ENCODE measurements around the gene NOS2. TPM values are rescaled to one million over a fixed set of nuclear protein-coding genes. Genes with fewer than 3 reads are reported as not detected.

NOS2 gene
- total RNA-seq, 1 donor from 2014 or later: 26.6 TPM

DNA sequence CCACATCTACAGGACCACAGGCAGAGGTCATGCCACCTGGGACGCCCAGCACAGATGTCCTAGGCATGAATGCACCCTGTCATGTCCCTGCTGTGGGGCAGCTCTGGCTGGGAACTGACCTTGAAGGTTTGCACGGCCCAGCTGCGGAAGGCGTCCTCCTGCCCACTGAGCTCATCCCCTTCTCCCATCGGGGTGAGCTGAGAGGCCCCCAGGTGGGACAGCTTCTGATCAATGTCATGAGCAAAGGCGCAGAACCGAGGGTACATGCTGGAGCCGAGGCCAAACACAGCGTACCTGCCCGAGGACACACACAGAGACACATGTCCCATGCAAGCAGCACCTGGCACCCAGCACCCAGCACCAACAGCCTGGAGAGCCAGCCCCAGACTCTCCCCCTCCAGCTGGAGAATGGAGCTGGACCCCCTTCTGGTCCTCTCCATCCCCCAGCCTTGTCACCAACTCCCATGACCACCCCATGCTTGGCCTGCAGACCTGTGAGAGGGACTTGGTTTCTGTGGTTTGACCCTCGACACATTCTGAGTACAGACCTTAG, 31.4 kb downstream of the NOS2 start:
- H3K9ac ChIP-seq: no peak overlapping the region
- no peaks in the 10 kb centered on the region for H3K79me2 ChIP-seq (ENCODE audit: low read depth)
- Mint-ChIP-seq H3K4me3 (no peak overlapping the region), H3K9me3 (no peaks in the 10 kb centered on the region), H3K4me1 (peaks cover 4% of the 10 kb centered on the region), H3K27me3 (ENCODE audit: insufficient read depth, low read depth) (peaks cover 2% of the 10 kb centered on the region), H3K27ac (no peak overlapping the region), H3K36me3 (no peaks in the 10 kb centered on the region)
- TF ChIP-seq EZH2 (IDR thresholded peaks at IDR 0.05) (no peak), EZH2phosphoT487 (IDR thresholded peaks at IDR 0.05) (no peak)
- TF ChIP-seq, protein P1, sequence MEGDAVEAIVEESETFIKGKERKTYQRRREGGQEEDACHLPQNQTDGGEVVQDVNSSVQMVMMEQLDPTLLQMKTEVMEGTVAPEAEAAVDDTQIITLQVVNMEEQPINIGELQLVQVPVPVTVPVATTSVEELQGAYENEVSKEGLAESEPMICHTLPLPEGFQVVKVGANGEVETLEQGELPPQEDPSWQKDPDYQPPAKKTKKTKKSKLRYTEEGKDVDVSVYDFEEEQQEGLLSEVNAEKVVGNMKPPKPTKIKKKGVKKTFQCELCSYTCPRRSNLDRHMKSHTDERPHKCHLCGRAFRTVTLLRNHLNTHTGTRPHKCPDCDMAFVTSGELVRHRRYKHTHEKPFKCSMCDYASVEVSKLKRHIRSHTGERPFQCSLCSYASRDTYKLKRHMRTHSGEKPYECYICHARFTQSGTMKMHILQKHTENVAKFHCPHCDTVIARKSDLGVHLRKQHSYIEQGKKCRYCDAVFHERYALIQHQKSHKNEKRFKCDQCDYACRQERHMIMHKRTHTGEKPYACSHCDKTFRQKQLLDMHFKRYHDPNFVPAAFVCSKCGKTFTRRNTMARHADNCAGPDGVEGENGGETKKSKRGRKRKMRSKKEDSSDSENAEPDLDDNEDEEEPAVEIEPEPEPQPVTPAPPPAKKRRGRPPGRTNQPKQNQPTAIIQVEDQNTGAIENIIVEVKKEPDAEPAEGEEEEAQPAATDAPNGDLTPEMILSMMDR (IDR thresholded peaks at IDR 0.05): no peak
- H4K20me1 ChIP-seq (ENCODE audit: low read depth): no peaks in the 10 kb centered on the region
- H3F3A ChIP-seq (ENCODE audit: low read depth): no peaks in the 10 kb centered on the region
- H3K4me2 ChIP-seq: no peak overlapping the region
- no peak for DNase-seq (ENCODE audit: low spot score)
- no peak overlapping the region for H3K27ac ChIP-seq
- H3K4me3 ChIP-seq: no peak overlapping the region
- no peaks in the 10 kb centered on the region for H3K27me3 ChIP-seq
- no peaks in the 10 kb centered on the region for H3K4me1 ChIP-seq
- H2AFZ ChIP-seq (replicated peaks): no peak overlapping the region
- no peaks in the 10 kb centered on the region for H3K36me3 ChIP-seq
- H3K9me3 ChIP-seq (ENCODE audit: low read depth): no peaks in the 10 kb centered on the region

DNA sequence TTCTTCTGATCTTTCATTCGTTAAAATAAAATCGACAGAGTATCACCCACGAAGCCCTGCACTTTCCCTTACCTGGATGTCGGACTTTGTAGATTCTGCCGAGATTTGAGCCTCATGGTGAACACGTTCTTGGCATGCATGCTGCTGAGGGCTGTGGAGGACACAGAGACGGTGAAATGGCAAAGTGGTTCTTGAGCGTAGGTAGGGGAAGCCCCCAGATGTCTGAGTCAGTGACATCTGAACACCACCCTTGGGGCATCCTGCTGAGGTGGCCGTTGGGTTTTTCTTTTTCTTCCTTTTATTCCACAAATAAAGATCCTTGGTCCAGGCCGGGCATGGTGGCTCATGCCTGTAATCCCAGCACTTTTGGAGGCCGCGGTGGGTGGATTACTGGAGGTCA, 33.9 kb downstream of the NOS2 start:
- no peak overlapping the region for H3K4me3 ChIP-seq
- Mint-ChIP-seq H3K4me1 (no peaks in the 10 kb centered on the region), H3K27me3 (ENCODE audit: insufficient read depth, low read depth) (peaks cover 5% of the 10 kb centered on the region), H3K36me3 (no peaks in the 10 kb centered on the region), H3K27ac (no peak overlapping the region), H3K4me3 (no peak overlapping the region), H3K9me3 (no peaks in the 10 kb centered on the region)
- H3K79me2 ChIP-seq (ENCODE audit: low read depth): no peaks in the 10 kb centered on the region
- no peaks in the 10 kb centered on the region for H3K9me3 ChIP-seq (ENCODE audit: low read depth)
- DNase-seq (ENCODE audit: low spot score): no peak
- no peaks in the 10 kb centered on the region for H3K36me3 ChIP-seq
- peaks cover 3% of the 10 kb centered on the region for H4K20me1 ChIP-seq (ENCODE audit: low read depth)
- no peak overlapping the region for H3K4me2 ChIP-seq
- no peaks in the 10 kb centered on the region for H3F3A ChIP-seq (ENCODE audit: low read depth)
- TF ChIP-seq, protein P1 (IDR thresholded peaks at IDR 0.05): no peak
- TF ChIP-seq EZH2 (IDR thresholded peaks at IDR 0.05): no peak
- TF ChIP-seq EZH2phosphoT487 (IDR thresholded peaks at IDR 0.05): no peak
- H3K27ac ChIP-seq: no peak overlapping the region
- no peaks in the 10 kb centered on the region for H3K27me3 ChIP-seq
- H3K9ac ChIP-seq: no peak overlapping the region
- no peak overlapping the region for H2AFZ ChIP-seq (replicated peaks)
- no peaks in the 10 kb centered on the region for H3K4me1 ChIP-seq

DNA sequence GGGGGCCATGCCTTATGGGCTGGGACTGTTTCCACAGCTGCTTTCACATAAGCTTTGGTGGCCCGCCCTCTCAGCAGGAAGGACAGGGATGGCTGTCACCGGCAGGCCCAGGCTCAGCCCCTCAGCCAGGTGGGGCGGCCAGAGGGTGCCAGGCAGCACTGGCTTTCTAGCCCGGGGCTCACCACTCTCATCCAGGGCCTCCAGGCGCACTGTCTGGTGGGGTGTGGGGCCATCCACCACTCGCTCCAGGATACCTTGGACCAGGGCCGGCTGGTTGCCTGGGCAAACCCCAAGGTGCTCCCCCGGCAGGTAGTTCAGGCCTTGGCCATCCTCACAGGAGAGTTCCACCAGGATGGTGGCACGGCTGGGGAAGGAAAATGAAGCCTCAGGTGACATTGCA, 35.0 kb downstream of the NOS2 start:
- H3F3A ChIP-seq (ENCODE audit: low read depth): no peaks in the 10 kb centered on the region
- H3K4me3 ChIP-seq: no peak overlapping the region
- Mint-ChIP-seq H3K27ac (no peak overlapping the region), H3K9me3 (no peaks in the 10 kb centered on the region), H3K27me3 (ENCODE audit: insufficient read depth, low read depth) (peaks cover 5% of the 10 kb centered on the region), H3K4me1 (no peaks in the 10 kb centered on the region), H3K4me3 (no peak overlapping the region), H3K36me3 (no peaks in the 10 kb centered on the region)
- no peak overlapping the region for H3K4me2 ChIP-seq
- TF ChIP-seq, protein P1 (IDR thresholded peaks at IDR 0.05): no peak
- TF ChIP-seq EZH2 (IDR thresholded peaks at IDR 0.05) (no peak), EZH2phosphoT487 (IDR thresholded peaks at IDR 0.05) (no peak)
- H3K9ac ChIP-seq: no peak overlapping the region
- H3K27ac ChIP-seq: no peak overlapping the region
- peaks cover 3% of the 10 kb centered on the region for H4K20me1 ChIP-seq (ENCODE audit: low read depth)
- H3K9me3 ChIP-seq (ENCODE audit: low read depth): no peaks in the 10 kb centered on the region
- H2AFZ ChIP-seq (replicated peaks): no peak overlapping the region
- no peaks in the 10 kb centered on the region for H3K27me3 ChIP-seq
- H3K79me2 ChIP-seq (ENCODE audit: low read depth): no peaks in the 10 kb centered on the region
- H3K4me1 ChIP-seq: no peaks in the 10 kb centered on the region
- H3K36me3 ChIP-seq: no peaks in the 10 kb centered on the region
- no peak for DNase-seq (ENCODE audit: low spot score)

Measured in neural progenitor cell (in vitro differentiated cells).